ENCODE measurements around the gene FCHSD2. TPM values are rescaled to one million over a fixed set of nuclear protein-coding genes. Genes with fewer than 3 reads are reported as not detected.

FCHSD2 gene
- total and polyA plus RNA-seq, 2 of the 13 experiments (the other 11 are each of a cell fraction or from before 2014, with no cell fraction given): 20.5 to 24.8 TPM

DNA sequence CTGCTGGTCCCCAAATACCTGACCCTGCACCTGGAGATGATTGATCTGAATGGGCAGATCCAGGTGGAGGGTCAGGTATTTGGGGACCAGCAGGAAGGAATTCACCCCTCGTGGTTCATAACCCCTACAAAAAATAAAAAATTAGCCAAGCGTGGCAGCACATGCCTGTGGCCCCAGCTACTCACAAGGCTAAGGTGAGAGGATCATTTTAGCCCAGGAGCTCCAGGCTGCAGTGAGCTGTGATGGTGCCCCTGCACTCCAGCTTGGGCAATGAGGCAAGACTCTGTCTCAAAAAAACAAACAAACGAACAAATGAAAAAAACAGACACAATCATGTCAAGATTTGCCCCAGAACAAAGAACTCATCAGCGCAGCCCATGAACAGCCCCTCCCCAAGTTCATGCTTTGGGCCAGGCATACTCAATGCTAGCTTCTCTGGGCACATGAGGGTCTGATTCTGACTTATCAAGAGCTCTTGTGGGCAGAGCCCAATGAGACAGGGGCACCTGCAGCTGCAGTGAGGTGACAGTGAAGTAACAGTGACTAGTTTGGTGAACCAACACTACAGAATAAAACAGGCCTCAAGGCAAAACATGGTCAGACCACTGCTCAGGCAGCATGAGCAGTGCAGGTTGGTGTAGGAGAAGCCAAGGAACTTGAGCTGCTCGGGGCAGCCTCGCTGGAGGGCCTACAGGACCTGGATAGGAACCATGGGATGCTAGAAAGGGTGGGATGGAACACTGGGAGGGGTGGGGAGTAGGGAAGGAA is 10.2 kb upstream of the FCHSD2 start:
- Histone ChIP-seq H3K4me2 (ENCODE audit: low read depth, low read length) (no peak overlapping the region), H3K9ac (ENCODE audit: insufficient read depth, low read depth, low read length) (no peak overlapping the region), H2AFZ (ENCODE audit: low read length) (no peak overlapping the region), H3K27ac (ENCODE audit: extremely low read length, insufficient read depth, low read length) (peak overlapping the region; percentile 41), H3K9me3 (ENCODE audit: low read length) (no peaks in the 10 kb centered on the region), H4K20me1 (ENCODE audit: insufficient read depth, low read length) (no peaks in the 10 kb centered on the region), H3K79me2 (ENCODE audit: insufficient read depth, low read length) (no peaks in the 10 kb centered on the region), H3K4me3 (replicated peaks in 1 of 3; ENCODE audit: insufficient read depth in 1 of 3, low read depth in 2 of 3, low read length in 3 of 3) (peak overlapping the region in 1 of 3 experiments; percentile 14; a peak in 1 of 6 replicates), H3K27me3 (ENCODE audit: control insufficient read depth in 1 of 2, insufficient read depth in 2 of 2, low read length in 2 of 2) (no peaks in the 10 kb centered on the region), H3K36me3 (replicated peaks in 1 of 2; ENCODE audit: control insufficient read depth in 1 of 2, insufficient read depth in 2 of 2, low read length in 2 of 2) (no peaks in the 10 kb centered on the region), H3K4me1 (ENCODE audit: insufficient read depth, low read length) (peaks cover 91% of the 10 kb centered on the region)
- WGBS (ENCODE audit: low lambda C conversion rate): 51% methylated on average over 6 of the region's 6 CpGs
- FAIRE-seq (no peak), ATAC-seq (no peak), DNase-seq (ENCODE audit: low spot score) (no peak)
- in situ Hi-C loops (cut with HindIII; ENCODE audit: extremely low pct_ligation_motif_present, low pct_unique_long_range_greater_than_20kb): no loop called here
- ChIA-PET CTCF (ENCODE audit: low intra/inter-chr PET ratio, low total read pairs) (no interaction called here), POLR2A (interaction anchor here (1.8 to 4.0 kb wide), 2 partner anchors 9 to 15 kb away, joined by 4 to 30 read pairs; partner anchors contain the start of gene FCHSD2)
- BruUV-seq (replicated peaks): no TSS peak
- intact Hi-C loops (cut with micrococcal nuclease; ENCODE audit: unreplicated experiment): no loop called here
- TF ChIP-seq ASH2L (IDR thresholded peaks at IDR 0.05; ENCODE audit: insufficient read length, low read depth, low read length) (no peak), KMT2B (CRISPR knock-in tag; IDR thresholded peaks at IDR 0.05) (no peak), KDM3A (CRISPR knock-in tag; IDR thresholded peaks at IDR 0.05; ENCODE audit: low read depth) (no peak), STAG1 (CRISPR knock-in tag; IDR thresholded peaks at IDR 0.05) (no peak), ZNF605 (CRISPR knock-in tag; IDR thresholded peaks at IDR 0.05) (no peak), ELF3 (CRISPR knock-in tag; IDR thresholded peaks at IDR 0.05) (no peak), KDM5B (CRISPR knock-in tag; IDR thresholded peaks at IDR 0.05; ENCODE audit: borderline replicate concordance) (no peak), ISL2 (CRISPR knock-in tag; IDR thresholded peaks at IDR 0.05) (no peak), MAF1 (CRISPR knock-in tag; IDR thresholded peaks at IDR 0.05; ENCODE audit: borderline replicate concordance) (no peak), ZBTB20 (CRISPR knock-in tag; IDR thresholded peaks at IDR 0.05; ENCODE audit: borderline replicate concordance, low read depth) (no peak)
- TF ChIP-seq, protein P1, sequence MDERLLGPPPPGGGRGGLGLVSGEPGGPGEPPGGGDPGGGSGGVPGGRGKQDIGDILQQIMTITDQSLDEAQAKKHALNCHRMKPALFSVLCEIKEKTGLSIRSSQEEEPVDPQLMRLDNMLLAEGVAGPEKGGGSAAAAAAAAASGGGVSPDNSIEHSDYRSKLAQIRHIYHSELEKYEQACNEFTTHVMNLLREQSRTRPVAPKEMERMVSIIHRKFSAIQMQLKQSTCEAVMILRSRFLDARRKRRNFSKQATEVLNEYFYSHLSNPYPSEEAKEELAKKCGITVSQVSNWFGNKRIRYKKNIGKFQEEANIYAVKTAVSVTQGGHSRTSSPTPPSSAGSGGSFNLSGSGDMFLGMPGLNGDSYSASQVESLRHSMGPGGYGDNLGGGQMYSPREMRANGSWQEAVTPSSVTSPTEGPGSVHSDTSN (CRISPR knock-in tag; IDR thresholded peaks at IDR 0.05): no peak
- TF ChIP-seq, protein P2, sequence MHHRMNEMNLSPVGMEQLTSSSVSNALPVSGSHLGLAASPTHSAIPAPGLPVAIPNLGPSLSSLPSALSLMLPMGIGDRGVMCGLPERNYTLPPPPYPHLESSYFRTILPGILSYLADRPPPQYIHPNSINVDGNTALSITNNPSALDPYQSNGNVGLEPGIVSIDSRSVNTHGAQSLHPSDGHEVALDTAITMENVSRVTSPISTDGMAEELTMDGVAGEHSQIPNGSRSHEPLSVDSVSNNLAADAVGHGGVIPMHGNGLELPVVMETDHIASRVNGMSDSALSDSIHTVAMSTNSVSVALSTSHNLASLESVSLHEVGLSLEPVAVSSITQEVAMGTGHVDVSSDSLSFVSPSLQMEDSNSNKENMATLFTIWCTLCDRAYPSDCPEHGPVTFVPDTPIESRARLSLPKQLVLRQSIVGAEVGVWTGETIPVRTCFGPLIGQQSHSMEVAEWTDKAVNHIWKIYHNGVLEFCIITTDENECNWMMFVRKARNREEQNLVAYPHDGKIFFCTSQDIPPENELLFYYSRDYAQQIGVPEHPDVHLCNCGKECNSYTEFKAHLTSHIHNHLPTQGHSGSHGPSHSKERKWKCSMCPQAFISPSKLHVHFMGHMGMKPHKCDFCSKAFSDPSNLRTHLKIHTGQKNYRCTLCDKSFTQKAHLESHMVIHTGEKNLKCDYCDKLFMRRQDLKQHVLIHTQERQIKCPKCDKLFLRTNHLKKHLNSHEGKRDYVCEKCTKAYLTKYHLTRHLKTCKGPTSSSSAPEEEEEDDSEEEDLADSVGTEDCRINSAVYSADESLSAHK (CRISPR knock-in tag; IDR thresholded peaks at IDR 0.05; ENCODE audit: borderline replicate concordance): no peak
- TF ChIP-seq, protein P3, sequence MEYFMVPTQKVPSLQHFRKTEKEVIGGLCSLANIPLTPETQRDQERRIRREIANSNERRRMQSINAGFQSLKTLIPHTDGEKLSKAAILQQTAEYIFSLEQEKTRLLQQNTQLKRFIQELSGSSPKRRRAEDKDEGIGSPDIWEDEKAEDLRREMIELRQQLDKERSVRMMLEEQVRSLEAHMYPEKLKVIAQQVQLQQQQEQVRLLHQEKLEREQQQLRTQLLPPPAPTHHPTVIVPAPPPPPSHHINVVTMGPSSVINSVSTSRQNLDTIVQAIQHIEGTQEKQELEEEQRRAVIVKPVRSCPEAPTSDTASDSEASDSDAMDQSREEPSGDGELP (IDR thresholded peaks at IDR 0.05; ENCODE audit: borderline replicate concordance, low read depth): no peak
- TF ChIP-seq, protein P4, sequence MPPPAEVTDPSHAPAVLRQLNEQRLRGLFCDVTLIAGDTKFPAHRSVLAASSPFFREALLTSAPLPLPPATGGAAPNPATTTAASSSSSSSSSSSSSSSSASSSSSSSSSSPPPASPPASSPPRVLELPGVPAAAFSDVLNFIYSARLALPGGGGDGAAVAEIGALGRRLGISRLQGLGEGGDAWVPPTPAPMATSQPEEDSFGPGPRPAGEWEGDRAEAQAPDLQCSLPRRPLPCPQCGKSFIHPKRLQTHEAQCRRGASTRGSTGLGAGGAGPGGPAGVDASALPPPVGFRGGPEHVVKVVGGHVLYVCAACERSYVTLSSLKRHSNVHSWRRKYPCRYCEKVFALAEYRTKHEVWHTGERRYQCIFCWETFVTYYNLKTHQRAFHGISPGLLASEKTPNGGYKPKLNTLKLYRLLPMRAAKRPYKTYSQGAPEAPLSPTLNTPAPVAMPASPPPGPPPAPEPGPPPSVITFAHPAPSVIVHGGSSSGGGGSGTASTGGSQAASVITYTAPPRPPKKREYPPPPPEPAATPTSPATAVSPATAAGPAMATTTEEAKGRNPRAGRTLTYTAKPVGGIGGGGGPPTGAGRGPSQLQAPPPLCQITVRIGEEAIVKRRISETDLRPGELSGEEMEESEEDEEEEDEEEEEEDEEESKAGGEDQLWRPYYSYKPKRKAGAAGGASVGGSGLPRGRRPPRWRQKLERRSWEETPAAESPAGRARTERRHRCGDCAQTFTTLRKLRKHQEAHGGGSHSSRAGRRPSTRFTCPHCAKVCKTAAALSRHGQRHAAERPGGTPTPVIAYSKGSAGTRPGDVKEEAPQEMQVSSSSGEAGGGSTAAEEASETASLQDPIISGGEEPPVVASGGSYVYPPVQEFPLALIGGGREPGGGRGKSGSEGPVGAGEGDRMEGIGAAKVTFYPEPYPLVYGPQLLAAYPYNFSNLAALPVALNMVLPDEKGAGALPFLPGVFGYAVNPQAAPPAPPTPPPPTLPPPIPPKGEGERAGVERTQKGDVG (CRISPR knock-in tag; IDR thresholded peaks at IDR 0.05; ENCODE audit: borderline replicate concordance): no peak
- TF ChIP-seq, protein P5, sequence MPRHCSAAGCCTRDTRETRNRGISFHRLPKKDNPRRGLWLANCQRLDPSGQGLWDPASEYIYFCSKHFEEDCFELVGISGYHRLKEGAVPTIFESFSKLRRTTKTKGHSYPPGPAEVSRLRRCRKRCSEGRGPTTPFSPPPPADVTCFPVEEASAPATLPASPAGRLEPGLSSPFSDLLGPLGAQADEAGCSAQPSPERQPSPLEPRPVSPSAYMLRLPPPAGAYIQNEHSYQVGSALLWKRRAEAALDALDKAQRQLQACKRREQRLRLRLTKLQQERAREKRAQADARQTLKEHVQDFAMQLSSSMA (CRISPR knock-in tag; IDR thresholded peaks at IDR 0.05): no peak
